ENCODE measurements around the gene IL10RB. TPM values are rescaled to one million over a fixed set of nuclear protein-coding genes. Genes with fewer than 3 reads are reported as not detected.

IL10RB gene
- total RNA-seq, 2 donors from 2014 or later = 10.2 to 21.8 TPM

GRCh38 chr21:33324291-33325221 is 58.4 kb downstream of the IL10RB start, which contains the start of gene IFNAR1:
TSS of gene IFNAR1 (plus strand) at chr21:33324970. CDS start at chr21:33325056, 86 bp downstream.
- H3K9me3 ChIP-seq = no peaks in the 10 kb centered on the region
- H3K4me3 ChIP-seq = peak within 1 kb of the TSS; percentile 79 to 97
- H3K36me3 ChIP-seq = no peaks in the 10 kb centered on the region
- H3K4me1 ChIP-seq = peaks cover 0 to 31% of the 10 kb centered on the region in 2 donors
- DNase-seq (ENCODE audit: low spot score) = peak; percentile 98
- TF ChIP-seq, protein P1, sequence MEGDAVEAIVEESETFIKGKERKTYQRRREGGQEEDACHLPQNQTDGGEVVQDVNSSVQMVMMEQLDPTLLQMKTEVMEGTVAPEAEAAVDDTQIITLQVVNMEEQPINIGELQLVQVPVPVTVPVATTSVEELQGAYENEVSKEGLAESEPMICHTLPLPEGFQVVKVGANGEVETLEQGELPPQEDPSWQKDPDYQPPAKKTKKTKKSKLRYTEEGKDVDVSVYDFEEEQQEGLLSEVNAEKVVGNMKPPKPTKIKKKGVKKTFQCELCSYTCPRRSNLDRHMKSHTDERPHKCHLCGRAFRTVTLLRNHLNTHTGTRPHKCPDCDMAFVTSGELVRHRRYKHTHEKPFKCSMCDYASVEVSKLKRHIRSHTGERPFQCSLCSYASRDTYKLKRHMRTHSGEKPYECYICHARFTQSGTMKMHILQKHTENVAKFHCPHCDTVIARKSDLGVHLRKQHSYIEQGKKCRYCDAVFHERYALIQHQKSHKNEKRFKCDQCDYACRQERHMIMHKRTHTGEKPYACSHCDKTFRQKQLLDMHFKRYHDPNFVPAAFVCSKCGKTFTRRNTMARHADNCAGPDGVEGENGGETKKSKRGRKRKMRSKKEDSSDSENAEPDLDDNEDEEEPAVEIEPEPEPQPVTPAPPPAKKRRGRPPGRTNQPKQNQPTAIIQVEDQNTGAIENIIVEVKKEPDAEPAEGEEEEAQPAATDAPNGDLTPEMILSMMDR (IDR thresholded peaks at IDR 0.05) = no peak
- peak within 1 kb of the TSS; percentile 98 to 99 for H3K27ac ChIP-seq
- H3K27me3 ChIP-seq = no peaks in the 10 kb centered on the region

- TF ChIP-seq, protein P1 (IDR thresholded peaks at IDR 0.05) = no peak
- H3K27ac ChIP-seq = peak overlapping the region; percentile 98 to 99
- peak; percentile 83 for DNase-seq (ENCODE audit: low spot score)
- H3K4me1 ChIP-seq = peaks cover 0 to 31% of the 10 kb centered on the region in 2 donors
- no peaks in the 10 kb centered on the region for H3K36me3 ChIP-seq
- H3K27me3 ChIP-seq = no peaks in the 10 kb centered on the region
- no peaks in the 10 kb centered on the region for H3K9me3 ChIP-seq
- H3K4me3 ChIP-seq = peak overlapping the region; percentile 79 to 97
These were observed 59.3 kb downstream of the IL10RB start for GRCh38 chr21:33325222-33326067.

DNA sequence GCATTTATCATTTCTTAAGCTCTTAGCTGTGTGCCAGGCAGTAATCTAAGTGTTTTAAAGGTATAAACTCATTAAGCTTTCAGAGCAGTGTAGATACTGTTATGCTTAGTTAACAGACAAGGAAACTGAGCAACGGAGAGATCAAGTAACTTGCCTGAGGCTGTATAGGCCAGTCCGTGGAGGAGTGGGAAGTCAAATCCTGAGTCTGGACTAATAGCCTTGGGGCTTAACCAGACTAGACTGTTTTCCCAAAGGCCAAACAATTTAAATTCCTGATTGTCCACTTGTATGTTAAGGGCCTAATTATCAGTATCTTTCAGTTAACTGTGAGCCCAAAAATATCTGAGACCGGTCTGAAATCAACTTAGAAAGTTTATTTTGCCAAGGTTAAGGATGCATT is 61.2 kb downstream of the IL10RB start:
- DNase-seq (ENCODE audit: low spot score) = no peak
- TF ChIP-seq, protein P1 (IDR thresholded peaks at IDR 0.05) = no peak
- H3K9me3 ChIP-seq = peaks cover 0 to 3% of the 10 kb centered on the region in 2 donors
- H3K27ac ChIP-seq = no peak overlapping the region
- no peaks in the 10 kb centered on the region for H3K27me3 ChIP-seq
- no peak overlapping the region for H3K4me3 ChIP-seq
- peaks cover 0 to 34% of the 10 kb centered on the region in 2 donors for H3K4me1 ChIP-seq
- H3K36me3 ChIP-seq = no peaks in the 10 kb centered on the region

DNA sequence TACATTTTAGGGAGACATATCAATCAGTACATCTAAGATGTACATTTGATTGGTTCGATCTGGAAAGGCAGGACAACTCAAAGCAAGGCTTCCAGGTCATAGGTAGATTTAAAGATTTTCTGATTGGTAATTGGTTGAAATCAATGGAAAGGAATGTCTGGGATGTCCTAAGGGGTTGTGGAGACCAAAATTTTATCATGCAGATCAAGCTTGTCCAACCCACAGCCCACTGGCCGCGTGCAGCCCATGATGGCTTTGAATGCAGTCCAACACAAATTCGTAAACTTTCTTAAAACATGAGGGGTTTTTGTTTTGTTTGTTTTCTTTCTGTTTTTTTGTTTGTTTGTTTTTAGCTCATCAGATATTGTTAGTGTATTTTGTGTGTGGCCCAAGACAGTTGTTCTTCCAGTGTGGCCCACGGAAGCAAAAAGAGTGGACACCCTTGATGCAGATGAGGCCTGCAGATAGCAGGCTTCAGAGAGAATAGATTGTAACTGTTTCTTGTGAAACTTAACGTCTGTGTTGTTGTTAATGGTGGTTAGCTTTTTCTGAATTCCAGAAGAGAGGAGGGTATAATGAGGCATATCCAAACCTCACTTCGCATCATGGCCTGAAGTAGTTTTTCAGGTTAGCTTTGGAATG is 61.7 kb downstream of the IL10RB start:
- TF ChIP-seq, protein P1 (IDR thresholded peaks at IDR 0.05) = no peak
- Histone ChIP-seq H3K4me1 (peaks cover 0 to 34% of the 10 kb centered on the region in 2 donors), H3K27ac (no peak overlapping the region), H3K27me3 (no peaks in the 10 kb centered on the region), H3K9me3 (peaks cover 0 to 9% of the 10 kb centered on the region in 2 donors), H3K36me3 (no peaks in the 10 kb centered on the region), H3K4me3 (no peak overlapping the region)
- DNase-seq (ENCODE audit: low spot score) = no peak

DNA sequence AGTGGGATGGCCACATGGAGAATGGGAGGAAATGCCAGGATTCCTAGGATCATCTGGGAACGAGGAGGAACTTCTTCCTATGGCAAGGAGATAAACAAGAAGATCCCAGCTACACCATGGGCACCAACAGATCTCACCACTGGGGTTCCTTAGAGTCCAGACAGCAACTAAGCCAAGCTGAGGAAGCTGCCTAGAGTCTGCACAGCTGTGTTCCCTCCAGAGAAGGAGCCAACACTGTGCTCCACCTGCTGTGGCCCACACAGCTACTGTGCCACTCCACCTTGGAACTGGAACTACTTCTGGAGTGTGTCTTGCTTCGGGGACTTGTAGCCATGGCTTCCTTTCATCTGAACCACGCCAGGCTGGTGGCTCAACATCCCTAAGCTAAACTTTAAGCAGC is 64.6 kb downstream of the IL10RB start:
- H3K27me3 ChIP-seq = no peaks in the 10 kb centered on the region
- no peak overlapping the region for H3K4me3 ChIP-seq
- DNase-seq (ENCODE audit: low spot score) = no peak
- H3K9me3 ChIP-seq = peaks cover 0 to 14% of the 10 kb centered on the region in 2 donors
- TF ChIP-seq, protein P1 (IDR thresholded peaks at IDR 0.05) = no peak
- no peak overlapping the region for H3K27ac ChIP-seq
- peaks cover 0 to 26% of the 10 kb centered on the region in 2 donors for H3K4me1 ChIP-seq
- no peaks in the 10 kb centered on the region for H3K36me3 ChIP-seq
